PC-9 (cell line): ENCODE measurements around the gene WWC2. TPM values are rescaled to one million over a fixed set of nuclear protein-coding genes. Genes with fewer than 3 reads are reported as not detected.

Experiments used
- BruUV-seq: library from RNA; stranded (reverse); fragments of 400-500 nt; replicated peaks from 2 replicates; lab custom pipeline; 2021; lab: Mats Ljungman, UMichigan
- CTCF ChIA-PET: fragments of 300-600 bp; sonication (Branson Sonifier 250); formaldehyde crosslinking; loops from one replicate; lab custom pipeline; 2022; ENCODE audit warnings: antibody characterized with exemption; lab: Charles Lee
- POLR2A ChIA-PET: fragments of 300-600 bp; sonication (Branson Sonifier 250); formaldehyde crosslinking; loops from one replicate; lab custom pipeline; 2022; ENCODE audit warnings: antibody characterized with exemption; ENCODE audit not compliant: unreplicated experiment; lab: Charles Lee
- DNase-seq, 2 experiments: peaks; one replicate each; pipeline versions ENCODE4 v3.0.0 to v3.0.0-alpha.2; 2015 to 2022; ENCODE audit warnings: mixed read lengths in 1 of 2
- H2AFZ ChIP-seq: fragments of 200-600 bp; sonication (generic); 2 replicates; pipeline ENCODE4 v1.8.1; 2017; ENCODE audit warnings: antibody characterized with exemption
- H3F3A ChIP-seq: fragments of 200-600 bp; sonication (generic); 2 replicates; pipeline ENCODE4 v1.8.1; 2017; ENCODE audit warnings: antibody characterized with exemption, mild to moderate bottlenecking, low read depth; ENCODE audit not compliant: insufficient read depth
- H3K27ac ChIP-seq: fragments of 200-600 bp; sonication (generic); 2 replicates; pipeline ENCODE4 v1.6.1; 2016; ENCODE audit warnings: mixed run types
- H3K27me3 ChIP-seq: fragments of 200-600 bp; sonication (generic); 2 replicates; pipeline ENCODE4 v1.6.1; 2016; ENCODE audit warnings: low read depth, mixed run types; ENCODE audit not compliant: insufficient read depth
- H3K36me3 ChIP-seq: fragments of 200-600 bp; sonication (generic); 2 replicates; pipeline ENCODE4 v1.6.1; 2016; ENCODE audit warnings: low read depth, mixed run types
- H3K4me1 ChIP-seq: fragments of 200-600 bp; sonication (generic); replicated peaks from 2 replicates; pipeline ENCODE4 v1.6.1; 2016; ENCODE audit warnings: mixed run types; ENCODE audit not compliant: insufficient read depth
- H3K4me2 ChIP-seq: fragments of 200-600 bp; sonication (generic); 2 replicates; pipeline ENCODE4 v1.6.1; 2017; ENCODE audit warnings: mixed run types
- H3K4me3 ChIP-seq: fragments of 200-600 bp; sonication (generic); 2 replicates; pipeline ENCODE4 v1.6.1; 2016; ENCODE audit warnings: mixed run types
- H3K79me2 ChIP-seq: fragments of 200-600 bp; sonication (generic); 2 replicates; pipeline ENCODE4 v1.6.1; 2017; ENCODE audit warnings: low read depth, mixed run types
- H3K9me2 ChIP-seq: fragments of 200-600 bp; sonication (generic); 2 replicates; pipeline ENCODE4 v1.8.1; 2017; ENCODE audit warnings: mild to moderate bottlenecking; ENCODE audit not compliant: insufficient read depth
- H3K9me3 ChIP-seq: fragments of 200-600 bp; sonication (generic); 2 replicates; pipeline ENCODE4 v1.8.1; 2016; ENCODE audit warnings: low read depth; ENCODE audit not compliant: insufficient read depth
- H4K20me1 ChIP-seq: fragments of 200-600 bp; sonication (generic); 2 replicates; pipeline ENCODE4 v1.8.1; 2017; ENCODE audit not compliant: insufficient read depth
- EZH2 ChIP-seq: fragments of 200-600 bp; sonication (generic); IDR thresholded peaks from 2 replicates; pipeline ENCODE4 v1.8.0; 2017; ENCODE audit warnings: antibody characterized with exemption, low read depth
- intact Hi-C: fragments of 100-400 bp; cut with micrococcal nuclease; formaldehyde crosslinking; loops from one replicate; pipeline ENCODE4 v1.10.0; 2022; ENCODE audit not compliant: unreplicated experiment
- total RNA-seq: library from RNA; stranded (reverse); gene quantifications from 2 replicates; pipeline ENCODE4 v1.2.3, GENCODE V29; 2021
- TF ChIP-seq, protein P1 (sequence below): fragments of 200-600 bp; sonication (generic); conservative IDR thresholded peaks from 2 replicates; pipeline ENCODE4 v1.6.1; 2017; ENCODE audit warnings: mixed run types, antibody characterized with exemption, mild to moderate bottlenecking, moderate library complexity

WWC2 gene
- total RNA-seq, 1 experiment from 2014 or later, result 42.3 TPM

DNA sequence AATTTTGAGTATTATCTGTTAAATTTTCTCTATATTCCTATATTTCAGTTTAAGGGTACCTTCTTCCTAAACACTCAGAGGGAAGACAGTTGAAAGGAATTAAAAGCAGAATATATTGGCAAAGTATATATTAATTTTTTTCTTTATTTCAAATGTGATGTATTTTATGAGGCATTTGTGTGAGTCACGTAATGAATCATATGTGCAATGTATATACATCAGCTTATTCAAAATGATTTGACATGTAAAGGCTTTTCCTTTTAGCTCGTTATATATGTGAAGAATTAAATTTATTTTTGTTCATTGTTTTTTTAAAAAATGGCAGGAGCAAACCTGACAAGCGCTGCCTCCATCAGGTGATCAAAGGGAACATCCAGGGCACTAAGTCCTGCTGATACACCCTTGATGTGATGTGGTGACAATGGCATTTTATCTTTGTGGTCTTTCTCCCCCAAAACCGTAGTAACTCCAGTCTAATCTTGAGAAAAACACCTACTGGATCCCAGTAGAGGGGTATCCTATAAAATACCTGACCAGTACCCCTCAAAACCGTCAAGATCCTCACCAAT, 8.9 kb downstream of the WWC2 start:
- Histone ChIP-seq H3K27ac (no peak overlapping the region), H2AFZ (no peak overlapping the region), H3K4me1 (no peaks in the 10 kb centered on the region), H3K27me3 (no peaks in the 10 kb centered on the region), H3F3A (no peaks in the 10 kb centered on the region), H3K4me2 (no peak overlapping the region), H3K9me2 (no peaks in the 10 kb centered on the region), H4K20me1 (no peaks in the 10 kb centered on the region), H3K4me3 (no peak overlapping the region), H3K9me3 (no peaks in the 10 kb centered on the region), H3K79me2 (peaks cover 56% of the 10 kb centered on the region), H3K36me3 (no peaks in the 10 kb centered on the region)
- ChIA-PET CTCF (no interaction called here), POLR2A (no interaction called here)
- TF ChIP-seq, protein P1, sequence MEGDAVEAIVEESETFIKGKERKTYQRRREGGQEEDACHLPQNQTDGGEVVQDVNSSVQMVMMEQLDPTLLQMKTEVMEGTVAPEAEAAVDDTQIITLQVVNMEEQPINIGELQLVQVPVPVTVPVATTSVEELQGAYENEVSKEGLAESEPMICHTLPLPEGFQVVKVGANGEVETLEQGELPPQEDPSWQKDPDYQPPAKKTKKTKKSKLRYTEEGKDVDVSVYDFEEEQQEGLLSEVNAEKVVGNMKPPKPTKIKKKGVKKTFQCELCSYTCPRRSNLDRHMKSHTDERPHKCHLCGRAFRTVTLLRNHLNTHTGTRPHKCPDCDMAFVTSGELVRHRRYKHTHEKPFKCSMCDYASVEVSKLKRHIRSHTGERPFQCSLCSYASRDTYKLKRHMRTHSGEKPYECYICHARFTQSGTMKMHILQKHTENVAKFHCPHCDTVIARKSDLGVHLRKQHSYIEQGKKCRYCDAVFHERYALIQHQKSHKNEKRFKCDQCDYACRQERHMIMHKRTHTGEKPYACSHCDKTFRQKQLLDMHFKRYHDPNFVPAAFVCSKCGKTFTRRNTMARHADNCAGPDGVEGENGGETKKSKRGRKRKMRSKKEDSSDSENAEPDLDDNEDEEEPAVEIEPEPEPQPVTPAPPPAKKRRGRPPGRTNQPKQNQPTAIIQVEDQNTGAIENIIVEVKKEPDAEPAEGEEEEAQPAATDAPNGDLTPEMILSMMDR, result no peak
- no peak for TF ChIP-seq EZH2
- intact Hi-C loops, result no loop called here
- DNase-seq, result no peak
- BruUV-seq, result no TSS peak

DNA sequence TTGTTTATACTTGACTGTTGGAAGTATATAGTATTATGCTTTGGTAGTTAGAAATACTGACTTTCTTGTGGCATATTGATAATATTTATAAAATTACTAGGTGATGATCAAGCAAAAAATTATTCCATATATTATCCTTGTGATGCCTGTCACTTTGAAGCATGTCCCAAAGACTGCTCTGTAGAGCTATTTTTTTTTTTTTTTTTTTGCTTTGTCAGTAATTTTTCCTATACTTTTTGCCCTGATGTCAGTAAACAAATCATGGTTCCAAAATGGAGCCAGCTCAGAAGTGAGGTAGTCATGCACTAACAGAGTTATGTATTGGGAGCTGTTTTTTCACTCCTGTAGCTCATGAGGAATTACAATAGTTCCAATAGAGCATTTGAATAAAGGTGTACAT, 11.2 kb downstream of the WWC2 start:
- TF ChIP-seq, protein P1, result no peak
- H3K36me3 ChIP-seq, result no peaks in the 10 kb centered on the region
- POLR2A ChIA-PET, result no interaction called here
- H2AFZ ChIP-seq, result no peak overlapping the region
- H4K20me1 ChIP-seq, result no peaks in the 10 kb centered on the region
- H3K9me3 ChIP-seq, result no peaks in the 10 kb centered on the region
- DNase-seq, result no peak
- no peaks in the 10 kb centered on the region for H3K4me1 ChIP-seq
- H3K9me2 ChIP-seq, result no peaks in the 10 kb centered on the region
- H3K27ac ChIP-seq, result no peak overlapping the region
- BruUV-seq, result no TSS peak
- CTCF ChIA-PET, result interaction anchor here (0.7 kb wide), 1 partner anchor 138 kb away, joined by 5 read pairs; no protein-coding TSS in a partner anchor
- intact Hi-C loops, result no loop called here
- no peaks in the 10 kb centered on the region for H3F3A ChIP-seq
- peaks cover 37% of the 10 kb centered on the region for H3K79me2 ChIP-seq
- H3K4me2 ChIP-seq, result no peak overlapping the region
- H3K4me3 ChIP-seq, result no peak overlapping the region
- H3K27me3 ChIP-seq, result no peaks in the 10 kb centered on the region

DNA sequence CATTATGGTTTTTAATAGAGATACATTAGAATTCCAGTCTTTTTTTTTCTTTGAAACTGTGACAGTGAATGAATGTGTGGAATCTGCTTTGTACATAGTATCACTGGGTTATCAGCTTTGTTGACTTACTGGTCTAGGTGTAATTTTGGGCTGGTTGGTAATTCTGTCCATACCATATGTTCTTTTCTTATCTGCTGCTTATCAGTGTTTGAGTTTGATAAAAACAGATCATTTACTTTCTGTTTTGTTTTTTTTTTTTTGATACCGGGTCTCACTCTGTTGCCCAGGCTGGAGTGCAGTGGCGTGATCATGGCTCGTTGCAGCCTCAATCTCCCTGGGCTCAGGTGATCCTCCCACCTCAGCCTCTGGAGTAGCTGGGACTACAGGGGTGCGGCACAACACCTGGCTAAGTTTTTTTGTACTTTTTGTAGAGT, 12.4 kb downstream of the WWC2 start:
- ChIA-PET POLR2A (no interaction called here), CTCF (no interaction called here)
- Histone ChIP-seq H3F3A (no peaks in the 10 kb centered on the region), H3K9me3 (no peaks in the 10 kb centered on the region), H3K27ac (no peak overlapping the region), H4K20me1 (no peaks in the 10 kb centered on the region), H3K36me3 (no peaks in the 10 kb centered on the region), H3K27me3 (no peaks in the 10 kb centered on the region), H3K79me2 (peaks cover 40% of the 10 kb centered on the region), H3K4me3 (no peak overlapping the region), H3K9me2 (no peaks in the 10 kb centered on the region), H3K4me1 (no peaks in the 10 kb centered on the region), H2AFZ (no peak overlapping the region), H3K4me2 (no peak overlapping the region)
- intact Hi-C loops, result no loop called here
- no TSS peak for BruUV-seq
- DNase-seq, result no peak
- no peak for TF ChIP-seq EZH2
- TF ChIP-seq, protein P1, result no peak
